ENCODE results near the gene C6orf89. TPM values are rescaled to one million over a fixed set of nuclear protein-coding genes. Genes with fewer than 3 reads are reported as not detected.

The C6orf89 gene
- total RNA-seq, 1 experiment from 2014 or later = 61.1 TPM

- CTCF ChIA-PET = interaction anchor here (1.0 to 1.4 kb wide), 2 partner anchors 9 to 42 kb away, joined by 3 to 6 read pairs; no protein-coding TSS in a partner anchor
- H3K4me3 Mint-ChIP-seq (ENCODE audit: low read depth, unreplicated experiment) = no peak overlapping the region
- H3K4me1 Mint-ChIP-seq (ENCODE audit: low read depth, unreplicated experiment) = peaks cover 35% of the 10 kb centered on the region
- no peaks in the 10 kb centered on the region for H3K36me3 Mint-ChIP-seq (ENCODE audit: insufficient read depth, unreplicated experiment)
- intact Hi-C loops (cut with micrococcal nuclease; ENCODE audit: unreplicated experiment) = no loop called here
- no peak for DNase-seq
- no TSS peak for BruUV-seq (replicated peaks)
- no peak overlapping the region for H3K27ac Mint-ChIP-seq (ENCODE audit: unreplicated experiment)
- no peaks in the 10 kb centered on the region for H3K9me3 Mint-ChIP-seq (ENCODE audit: low read depth, unreplicated experiment)
- H3K27me3 Mint-ChIP-seq (ENCODE audit: unreplicated experiment) = no peaks in the 10 kb centered on the region
- TF ChIP-seq CTCF (IDR thresholded peaks at IDR 0.05; ENCODE audit: unreplicated experiment) = no peak
These were observed 70.1 kb downstream of the C6orf89 start for GRCh38 chr6:36955671-36956445.

GRCh38 chr6:36956446-36956820 is 70.7 kb downstream of the C6orf89 start:
- CTCF ChIA-PET = interaction anchor here (1.0 to 1.4 kb wide), 2 partner anchors 8 to 42 kb away, joined by 3 to 6 read pairs; no protein-coding TSS in a partner anchor
- BruUV-seq (replicated peaks) = no TSS peak
- no peaks in the 10 kb centered on the region for H3K36me3 Mint-ChIP-seq (ENCODE audit: insufficient read depth, unreplicated experiment)
- no peak overlapping the region for H3K4me3 Mint-ChIP-seq (ENCODE audit: low read depth, unreplicated experiment)
- intact Hi-C loops (cut with micrococcal nuclease; ENCODE audit: unreplicated experiment) = no loop called here
- no peaks in the 10 kb centered on the region for H3K9me3 Mint-ChIP-seq (ENCODE audit: low read depth, unreplicated experiment)
- DNase-seq = no peak
- no peak for TF ChIP-seq CTCF (IDR thresholded peaks at IDR 0.05; ENCODE audit: unreplicated experiment)
- peaks cover 40% of the 10 kb centered on the region for H3K4me1 Mint-ChIP-seq (ENCODE audit: low read depth, unreplicated experiment)
- H3K27ac Mint-ChIP-seq (ENCODE audit: unreplicated experiment) = no peak overlapping the region
- H3K27me3 Mint-ChIP-seq (ENCODE audit: unreplicated experiment) = no peaks in the 10 kb centered on the region

GRCh38 chr6:36957773-36958271 is 72.1 kb downstream of the C6orf89 start:
- Mint-ChIP-seq H3K9me3 (ENCODE audit: low read depth, unreplicated experiment) (no peaks in the 10 kb centered on the region), H3K27ac (ENCODE audit: unreplicated experiment) (no peak overlapping the region), H3K4me3 (ENCODE audit: low read depth, unreplicated experiment) (no peak overlapping the region), H3K36me3 (ENCODE audit: insufficient read depth, unreplicated experiment) (peaks cover 8% of the 10 kb centered on the region), H3K27me3 (ENCODE audit: unreplicated experiment) (no peaks in the 10 kb centered on the region), H3K4me1 (ENCODE audit: low read depth, unreplicated experiment) (peaks cover 44% of the 10 kb centered on the region)
- BruUV-seq (replicated peaks) = no TSS peak
- no peak for TF ChIP-seq CTCF (IDR thresholded peaks at IDR 0.05; ENCODE audit: unreplicated experiment)
- CTCF ChIA-PET = no interaction called here
- intact Hi-C loops (cut with micrococcal nuclease; ENCODE audit: unreplicated experiment) = no loop called here
- DNase-seq = no peak

GRCh38 chr6:36958775-36959554 is 73.2 kb downstream of the C6orf89 start:
- CTCF ChIA-PET = no interaction called here

More at GRCh38 chr6:36958775-36959554, 73.2 kb downstream of the C6orf89 start:
- intact Hi-C loops (cut with micrococcal nuclease; ENCODE audit: unreplicated experiment) = no loop called here
- DNase-seq = no peak
- Mint-ChIP-seq H3K9me3 (ENCODE audit: low read depth, unreplicated experiment) (no peaks in the 10 kb centered on the region), H3K4me1 (ENCODE audit: low read depth, unreplicated experiment) (peaks cover 54% of the 10 kb centered on the region), H3K27ac (ENCODE audit: unreplicated experiment) (no peak overlapping the region), H3K36me3 (ENCODE audit: insufficient read depth, unreplicated experiment) (peaks cover 13% of the 10 kb centered on the region), H3K4me3 (ENCODE audit: low read depth, unreplicated experiment) (no peak overlapping the region), H3K27me3 (ENCODE audit: unreplicated experiment) (no peaks in the 10 kb centered on the region)
- BruUV-seq (replicated peaks) = no TSS peak
- no peak for TF ChIP-seq CTCF (IDR thresholded peaks at IDR 0.05; ENCODE audit: unreplicated experiment)
